WTC11 (cell line): ENCODE results near the gene LYPD6B. TPM values are rescaled to one million over a fixed set of nuclear protein-coding genes. Genes with fewer than 3 reads are reported as not detected.

Experiments
- ATAC-seq: fragments of 200-7000 bp; cut with Tn5 transposase; 2 replicates; pipeline ENCODE4 v1.10.0; 2021; ENCODE audit warnings: mild to moderate bottlenecking, moderate library complexity
- CTCF ChIA-PET: fragments of 300-600 bp; sonication (Branson Sonifier 250); formaldehyde crosslinking; loops from one replicate; lab custom pipeline; 2021; ENCODE audit warnings: antibody characterized with exemption; lab: Charles Lee
- POLR2A ChIA-PET: fragments of 350-600 bp; sonication (Branson Sonifier 250); formaldehyde crosslinking; loops from one replicate; lab custom pipeline; 2021; ENCODE audit warnings: antibody characterized with exemption; lab: Charles Lee
- DNase-seq: peaks from one replicate; pipeline ENCODE4 v3.0.0; 2021; ENCODE audit warnings: low spot score
- H3K27ac Mint-ChIP-seq: 2 replicates; pipeline ENCODE4 v1.8.0; 2021; ENCODE audit warnings: mixed read lengths
- H3K27me3 Mint-ChIP-seq: 2 replicates; pipeline ENCODE4 v1.8.0; 2021; ENCODE audit warnings: low read depth, mild to moderate bottlenecking, moderate library complexity, mixed read lengths
- H3K36me3 Mint-ChIP-seq: 2 replicates; pipeline ENCODE4 v1.8.0; 2021; ENCODE audit warnings: mixed read lengths
- H3K4me1 Mint-ChIP-seq: 2 replicates; pipeline ENCODE4 v1.8.0; 2022; ENCODE audit warnings: mixed read lengths
- H3K4me3 Mint-ChIP-seq: 2 replicates; pipeline ENCODE4 v1.8.0; 2021; ENCODE audit warnings: mild to moderate bottlenecking, moderate library complexity, mixed read lengths
- H3K9me3 Mint-ChIP-seq: 2 replicates; pipeline ENCODE4 v1.8.0; 2021; ENCODE audit warnings: mixed read lengths
- ATF2 ChIP-seq: sonication (generic); formaldehyde crosslinking; IDR thresholded peaks from 2 replicates; pipeline ENCODE4 v1.8.1; 2022; ENCODE audit warnings: low read depth, missing genetic modification reagents, borderline replicate concordance
- ATF3 ChIP-seq: sonication (generic); formaldehyde crosslinking; conservative IDR thresholded peaks from 2 replicates; pipeline ENCODE4 v1.8.1; 2022; ENCODE audit warnings: mild to moderate bottlenecking, missing genetic modification reagents
- E2F4 ChIP-seq: sonication (generic); formaldehyde crosslinking; IDR thresholded peaks from 2 replicates; pipeline ENCODE4 v1.8.1; 2022; ENCODE audit warnings: low read depth, mild to moderate bottlenecking, moderate library complexity, missing genetic modification reagents, borderline replicate concordance
- EMX1 ChIP-seq: fragments of 250-450 bp; sonication (Bioruptor Pico); IDR thresholded peaks from 2 replicates; pipeline ENCODE4 v1.8.0; 2021; ENCODE audit warnings: mild to moderate bottlenecking
- ERG ChIP-seq: fragments of 250-450 bp; sonication (Bioruptor Pico); IDR thresholded peaks from 2 replicates; pipeline ENCODE4 v1.8.0; 2021; ENCODE audit warnings: mild to moderate bottlenecking
- ETV6 ChIP-seq: sonication (generic); formaldehyde crosslinking; IDR thresholded peaks from 2 replicates; pipeline ENCODE4 v1.8.1; 2022; ENCODE audit warnings: mild to moderate bottlenecking, missing genetic modification reagents
- IRF1 ChIP-seq: sonication (generic); formaldehyde crosslinking; IDR thresholded peaks from 2 replicates; pipeline ENCODE4 v1.8.0; 2023; ENCODE audit warnings: missing genetic modification reagents
- KAT7 ChIP-seq: sonication (generic); formaldehyde crosslinking; IDR thresholded peaks from 2 replicates; pipeline ENCODE4 v1.8.1; 2023; ENCODE audit warnings: missing genetic modification reagents, mild to moderate bottlenecking, borderline replicate concordance
- NR1H2 ChIP-seq: sonication (generic); formaldehyde crosslinking; IDR thresholded peaks from 2 replicates; pipeline ENCODE4 v1.9.0; 2021; ENCODE audit warnings: mild to moderate bottlenecking, moderate library complexity, missing genetic modification reagents
- NR2C2 ChIP-seq: sonication (generic); formaldehyde crosslinking; IDR thresholded peaks from 2 replicates; pipeline ENCODE4 v1.8.0; 2022; ENCODE audit warnings: mild to moderate bottlenecking, missing genetic modification reagents
- PRDM15 ChIP-seq: sonication (generic); formaldehyde crosslinking; IDR thresholded peaks from 2 replicates; pipeline ENCODE4 v1.8.0; 2022; ENCODE audit warnings: missing genetic modification reagents
- RORB ChIP-seq: fragments of 250-450 bp; sonication (Bioruptor Pico); IDR thresholded peaks from 2 replicates; pipeline ENCODE4 v1.9.0; 2021; ENCODE audit warnings: mild to moderate bottlenecking
- SMAD3 ChIP-seq: sonication (generic); formaldehyde crosslinking; IDR thresholded peaks from 2 replicates; pipeline ENCODE4 v1.8.0; 2022; ENCODE audit warnings: missing genetic modification reagents, mild to moderate bottlenecking, borderline replicate concordance
- SP1 ChIP-seq: sonication (generic); formaldehyde crosslinking; conservative IDR thresholded peaks from 2 replicates; pipeline ENCODE4 v1.8.1; 2022; ENCODE audit warnings: missing genetic modification reagents
- TCF7 ChIP-seq: sonication (generic); formaldehyde crosslinking; IDR thresholded peaks from 2 replicates; pipeline ENCODE4 v1.8.0; 2022; ENCODE audit warnings: mild to moderate bottlenecking, low read depth, missing genetic modification reagents, moderate library complexity
- USF2 ChIP-seq: sonication (generic); formaldehyde crosslinking; IDR thresholded peaks from 2 replicates; pipeline ENCODE4 v1.8.1; 2023; ENCODE audit warnings: mild to moderate bottlenecking, missing genetic modification reagents, moderate library complexity
- ZBTB43 ChIP-seq: sonication (generic); formaldehyde crosslinking; IDR thresholded peaks from 2 replicates; pipeline ENCODE4 v1.8.1; 2023; ENCODE audit warnings: mild to moderate bottlenecking, missing genetic modification reagents
- ZNF138 ChIP-seq: sonication (generic); formaldehyde crosslinking; conservative IDR thresholded peaks from 2 replicates; pipeline ENCODE4 v1.8.1; 2022; ENCODE audit warnings: mild to moderate bottlenecking, moderate library complexity, missing genetic modification reagents
- ZNF396 ChIP-seq: fragments of 250-450 bp; sonication (Bioruptor Pico); IDR thresholded peaks from 2 replicates; pipeline ENCODE4 v1.8.0; 2021; ENCODE audit warnings: mild to moderate bottlenecking, moderate library complexity, borderline replicate concordance
- ZNF423 ChIP-seq: fragments of 250-450 bp; sonication (Bioruptor Pico); IDR thresholded peaks from 2 replicates; pipeline ENCODE4 v2.1.2; 2022; ENCODE audit warnings: mild to moderate bottlenecking, moderate library complexity
- ZNF425 ChIP-seq: fragments of 250-450 bp; sonication (Bioruptor Pico); conservative IDR thresholded peaks from 2 replicates; pipeline ENCODE4 v1.9.0; 2021; ENCODE audit warnings: mild to moderate bottlenecking
- ZSCAN18 ChIP-seq: fragments of 250-450 bp; sonication (Bioruptor Pico); IDR thresholded peaks from 2 replicates; pipeline ENCODE4 v2.1.2; 2022; ENCODE audit warnings: mild to moderate bottlenecking, moderate library complexity
- total RNA-seq: library from RNA; stranded (reverse); gene quantifications from 3 replicates; pipeline ENCODE4 v1.2.3, GENCODE V29; 2021

LYPD6B gene
- total RNA-seq, 1 experiment from 2014 or later, result 1.6 TPM

GRCh38 chr2:149018981-149019380, 19.5 kb upstream of the LYPD6B start:
- TF ChIP-seq KAT7 (no peak), ZSCAN18 (CRISPR knock-in tag) (no peak), ERG (CRISPR knock-in tag) (no peak), PRDM15 (CRISPR knock-in tag) (no peak), E2F4 (no peak), SP1 (no peak), EMX1 (CRISPR knock-in tag) (no peak), USF2 (no peak), ZBTB43 (CRISPR knock-in tag) (no peak), ETV6 (CRISPR knock-in tag) (no peak), ZNF423 (CRISPR knock-in tag) (no peak), ZNF396 (CRISPR knock-in tag) (no peak)
- DNase-seq, result no peak
- H3K27me3 Mint-ChIP-seq, result no peaks in the 10 kb centered on the region
- ATAC-seq, result no peak
- H3K27ac Mint-ChIP-seq, result no peak overlapping the region
- H3K36me3 Mint-ChIP-seq, result peaks cover 30% of the 10 kb centered on the region
- CTCF ChIA-PET, result interaction anchor here (4.7 to 6.5 kb wide), 2 partner anchors 12 to 20 kb away, joined by 61 to 104 read pairs; partner anchors contain the start of gene LYPD6B
- H3K4me3 Mint-ChIP-seq, result no peak overlapping the region
- H3K4me1 Mint-ChIP-seq, result peaks cover 13% of the 10 kb centered on the region
- H3K9me3 Mint-ChIP-seq, result no peaks in the 10 kb centered on the region
- POLR2A ChIA-PET, result no interaction called here

- ChIA-PET CTCF (interaction anchor here (4.7 to 6.5 kb wide), 2 partner anchors 11 to 20 kb away, joined by 61 to 104 read pairs; partner anchors contain the start of gene LYPD6B), POLR2A (no interaction called here)
- Mint-ChIP-seq H3K4me3 (no peak overlapping the region), H3K27ac (no peak overlapping the region), H3K27me3 (no peaks in the 10 kb centered on the region), H3K4me1 (peaks cover 13% of the 10 kb centered on the region), H3K9me3 (no peaks in the 10 kb centered on the region), H3K36me3 (peaks cover 24% of the 10 kb centered on the region)
- DNase-seq (no peak), ATAC-seq (no peak)
- TF ChIP-seq ZNF425 (CRISPR knock-in tag) (no peak), ZNF138 (CRISPR knock-in tag) (no peak), RORB (CRISPR knock-in tag) (no peak), TCF7 (CRISPR knock-in tag) (no peak), SMAD3 (CRISPR knock-in tag) (no peak), ATF2 (CRISPR knock-in tag) (no peak), ATF3 (no peak), NR2C2 (no peak), NR1H2 (no peak), IRF1 (CRISPR knock-in tag) (no peak)
Observed at GRCh38 chr2:149019768-149020167, 18.7 kb upstream of the LYPD6B start.
